Loucy (cell line): ENCODE results near the gene NELL2.
"Not testable (repeated sequence)": the region's sequence is repeated elsewhere in the genome, so short reads cannot be mapped to it uniquely, and the experiment has no call there.

Experiments
- EZH2phosphoT487 ChIP-seq: fragments of 200-600 bp; IDR thresholded peaks from 2 replicates; pipeline ENCODE4 v1.6.1; 2018; ENCODE audit warnings: antibody characterized with exemption, mild to moderate bottlenecking, moderate library complexity, borderline replicate concordance
- TF ChIP-seq, protein P1 (sequence below): fragments of 200-600 bp; sonication (generic); conservative IDR thresholded peaks from 2 replicates; pipeline ENCODE4 v1.5.1; 2014; ENCODE audit warnings: mild to moderate bottlenecking, antibody characterized with exemption, low read length

GRCh38 chr12:44898108-44898507 lies 22.0 kb upstream of the NELL2 start:
- TF ChIP-seq, protein P1, sequence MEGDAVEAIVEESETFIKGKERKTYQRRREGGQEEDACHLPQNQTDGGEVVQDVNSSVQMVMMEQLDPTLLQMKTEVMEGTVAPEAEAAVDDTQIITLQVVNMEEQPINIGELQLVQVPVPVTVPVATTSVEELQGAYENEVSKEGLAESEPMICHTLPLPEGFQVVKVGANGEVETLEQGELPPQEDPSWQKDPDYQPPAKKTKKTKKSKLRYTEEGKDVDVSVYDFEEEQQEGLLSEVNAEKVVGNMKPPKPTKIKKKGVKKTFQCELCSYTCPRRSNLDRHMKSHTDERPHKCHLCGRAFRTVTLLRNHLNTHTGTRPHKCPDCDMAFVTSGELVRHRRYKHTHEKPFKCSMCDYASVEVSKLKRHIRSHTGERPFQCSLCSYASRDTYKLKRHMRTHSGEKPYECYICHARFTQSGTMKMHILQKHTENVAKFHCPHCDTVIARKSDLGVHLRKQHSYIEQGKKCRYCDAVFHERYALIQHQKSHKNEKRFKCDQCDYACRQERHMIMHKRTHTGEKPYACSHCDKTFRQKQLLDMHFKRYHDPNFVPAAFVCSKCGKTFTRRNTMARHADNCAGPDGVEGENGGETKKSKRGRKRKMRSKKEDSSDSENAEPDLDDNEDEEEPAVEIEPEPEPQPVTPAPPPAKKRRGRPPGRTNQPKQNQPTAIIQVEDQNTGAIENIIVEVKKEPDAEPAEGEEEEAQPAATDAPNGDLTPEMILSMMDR: not testable (repeated sequence)
- not testable (repeated sequence) for TF ChIP-seq EZH2phosphoT487
